NOMO-1 (cell line): ENCODE data around the gene TMCO4.

Experiments used
- DNase-seq, 2 experiments: peaks; one replicate each; lab custom pipeline; 2025; ENCODE audit not compliant: unreplicated experiment in 2 of 2; lab: John Stamatoyannopoulos, UW

Gene TMCO4

GRCh38 chr1:19689085-19689757, 110.5 kb downstream of the TMCO4 start:
- no peak for DNase-seq

GRCh38 chr1:19688041-19688842, 111.5 kb downstream of the TMCO4 start:
- DNase-seq, result no peak

- DNase-seq, result no peak
Observed at GRCh38 chr1:19687414-19687813, 112.3 kb downstream of the TMCO4 start.

- DNase-seq, result no peak
Observed at GRCh38 chr1:19685994-19686393, 113.7 kb downstream of the TMCO4 start.

GRCh38 chr1:19684677-19685076, 115.0 kb downstream of the TMCO4 start:
- no peak for DNase-seq

GRCh38 chr1:19683351-19683750, 116.4 kb downstream of the TMCO4 start:
- no peak for DNase-seq

- DNase-seq, result no peak
Observed at GRCh38 chr1:19682901-19683300, 116.8 kb downstream of the TMCO4 start.

- DNase-seq, result no peak
Observed at GRCh38 chr1:19682257-19682656, 117.5 kb downstream of the TMCO4 start.

GRCh38 chr1:19680644-19681043, 119.1 kb downstream of the TMCO4 start:
- DNase-seq, result no peak

GRCh38 chr1:19679691-19680090, 120.0 kb downstream of the TMCO4 start:
- DNase-seq, result no peak

- DNase-seq, result no peak
Observed at GRCh38 chr1:19678931-19679453, 120.7 kb downstream of the TMCO4 start.

GRCh38 chr1:19678493-19678892, 121.2 kb downstream of the TMCO4 start:
- no peak for DNase-seq

- DNase-seq, result peak; percentile 9 to 23
Observed at GRCh38 chr1:19676438-19676922, 123.2 kb downstream of the TMCO4 start.

- DNase-seq, result no peak
Observed at GRCh38 chr1:19675797-19676196, 123.9 kb downstream of the TMCO4 start.

GRCh38 chr1:19672237-19672636, 127.5 kb downstream of the TMCO4 start:
- DNase-seq, result no peak

GRCh38 chr1:19670787-19671186, 128.9 kb downstream of the TMCO4 start:
- no peak for DNase-seq

GRCh38 chr1:19668888-19669287, 130.8 kb downstream of the TMCO4 start:
- no peak for DNase-seq

GRCh38 chr1:19665496-19666465, 133.9 kb downstream of the TMCO4 start:
- no peak for DNase-seq

GRCh38 chr1:19665186-19665495, 134.6 kb downstream of the TMCO4 start:
- no peak for DNase-seq

GRCh38 chr1:19664453-19665185, 135.1 kb downstream of the TMCO4 start, which contains the start of gene HTR6:
TSS of gene HTR6 (plus strand) at chr1:19664875. CDS start at chr1:19665754, 879 bp downstream.
- DNase-seq, result no peak
